GM19395 (cell line): ENCODE data around the gene ARSA.
A peak's percentile ranks its signal among the peaks of the same experiment; 100 is the strongest.
"Not testable (repeated sequence)": the region's sequence is repeated elsewhere in the genome, so short reads cannot be mapped to it uniquely, and the experiment has no call there.

Experiments
- ATAC-seq: cut with Tn5 transposase; IDR thresholded peaks from one replicate; pipeline ENCODE4 v1.9.1; 2021; ENCODE audit warnings: mild to moderate bottlenecking, moderate library complexity; ENCODE audit not compliant: unreplicated experiment

ARSA gene

GRCh38 chr22:50624347-50625130 is 3.4 kb downstream of the ARSA start:
- ATAC-seq: no peak

GRCh38 chr22:50622723-50623327 is 5.1 kb downstream of the ARSA start:
- ATAC-seq: no peak

- ATAC-seq: no peak
Observed at GRCh38 chr22:50621948-50622722, 5.8 kb downstream of the ARSA start.

GRCh38 chr22:50621356-50621880 is 6.5 kb downstream of the ARSA start:
- peak; percentile 49 for ATAC-seq

- ATAC-seq: peak; percentile 65
Observed at GRCh38 chr22:50620593-50621355, 7.2 kb downstream of the ARSA start.

GRCh38 chr22:50614296-50614695 is 13.7 kb downstream of the ARSA start:
- ATAC-seq: not testable (repeated sequence)

- ATAC-seq: no peak
Observed at GRCh38 chr22:50613291-50613981, 14.5 kb downstream of the ARSA start.

- no peak for ATAC-seq
Observed at GRCh38 chr22:50612528-50613221, 15.3 kb downstream of the ARSA start.

- no peak for ATAC-seq
Observed at GRCh38 chr22:50612168-50612527, 15.8 kb downstream of the ARSA start.

- no peak for ATAC-seq
Observed at GRCh38 chr22:50611341-50612060, 16.5 kb downstream of the ARSA start.

GRCh38 chr22:50610581-50610980 is 17.4 kb downstream of the ARSA start:
- no peak for ATAC-seq

GRCh38 chr22:50610041-50610451 is 17.9 kb downstream of the ARSA start:
- ATAC-seq: no peak

GRCh38 chr22:50609599-50609998 is 18.4 kb downstream of the ARSA start:
- no peak for ATAC-seq

GRCh38 chr22:50608996-50609395 is 19.0 kb downstream of the ARSA start:
- no peak for ATAC-seq

- ATAC-seq: not testable (repeated sequence)
Observed at GRCh38 chr22:50608058-50608840, 19.7 kb downstream of the ARSA start.

- no peak for ATAC-seq
Observed at GRCh38 chr22:50607659-50608020, 20.3 kb downstream of the ARSA start.

- ATAC-seq: no peak
Observed at GRCh38 chr22:50606946-50607658, 20.9 kb downstream of the ARSA start.
